Suppressor macrophage (primary cell): ENCODE data around the gene IFT43.

Source experiments
- DNase-seq, 4 experiments: peaks; one replicate each; pipeline ENCODE4 v3.0.0-alpha.2; 2020 to 2022
- total RNA-seq, 17 experiments: gene quantifications; one replicate each; lab custom pipeline; 2026; ENCODE audit warnings: mixed read lengths in 6 of 17, inconsistent platforms in 3 of 17; lab: John Stamatoyannopoulos, UW

Gene IFT43
- total RNA-seq: 3.2 to 10.0 (median 5.1) reads per million in 17 experiments

DNA sequence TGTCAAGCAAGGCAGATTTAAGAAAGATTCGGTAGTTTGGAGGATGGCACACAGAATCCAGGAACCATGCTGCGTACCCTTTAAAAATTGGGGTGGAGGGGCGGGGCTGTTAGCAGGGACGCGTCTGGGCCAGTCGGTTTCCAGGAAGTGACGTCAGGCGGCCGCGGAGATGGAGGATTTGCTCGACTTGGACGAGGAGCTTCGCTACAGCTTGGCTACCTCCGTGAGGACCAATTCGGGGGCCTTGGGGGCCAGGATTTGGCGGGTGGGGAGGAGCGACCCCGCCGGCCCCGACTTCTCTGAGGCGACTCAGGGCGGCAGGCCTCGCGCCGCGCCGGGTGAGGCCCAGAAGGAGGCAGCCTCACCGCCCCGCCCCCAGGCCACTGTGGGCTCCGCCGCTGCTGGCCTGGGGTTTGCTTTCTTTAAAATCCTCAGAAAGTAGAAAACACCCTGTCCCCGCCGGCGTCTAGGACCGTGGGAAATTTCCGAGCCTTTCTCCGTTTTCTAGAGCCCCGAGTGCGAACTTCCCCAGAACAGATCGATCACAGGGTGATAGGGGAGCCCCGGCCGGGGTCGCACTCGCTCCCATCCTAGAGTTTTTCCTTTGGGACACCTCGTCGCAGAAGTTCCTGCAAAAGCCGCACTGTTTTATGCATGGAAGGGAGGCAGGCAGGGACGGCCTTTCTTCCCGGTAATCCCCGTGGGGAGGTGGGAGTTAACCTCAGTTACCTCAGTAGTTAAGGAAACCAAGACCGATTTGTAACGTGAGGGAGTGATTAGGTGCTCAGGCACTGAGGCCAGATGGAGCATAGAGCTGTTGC is at the start of gene IFT43:
TSS of gene IFT43 (plus strand) at position 146 of the 821 bp plus-strand sequence. CDS start at position 170, 24 bp downstream.
- DNase-seq: peak; percentile 87 to 93 (median 90)

DNA sequence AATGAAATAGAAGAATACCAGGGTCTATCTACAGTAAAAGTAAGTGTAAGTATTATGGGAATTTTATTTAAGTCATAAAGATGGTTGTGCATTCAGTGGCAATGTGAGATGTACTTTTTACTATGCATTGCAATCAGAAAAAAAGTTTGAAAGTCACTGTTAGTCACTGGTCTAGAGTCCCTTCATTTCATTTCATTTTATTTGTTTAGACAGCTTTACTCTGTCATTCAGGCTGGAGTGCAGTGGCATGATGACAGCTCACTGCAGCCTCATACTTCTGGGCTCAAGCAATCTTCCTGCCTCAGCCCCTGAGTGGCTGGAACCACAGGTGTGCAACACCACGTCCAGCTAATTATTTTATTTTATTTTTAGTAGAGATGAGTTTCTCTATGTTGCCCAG is 46.4 kb upstream of the IFT43 start:
- no peak for DNase-seq

DNA sequence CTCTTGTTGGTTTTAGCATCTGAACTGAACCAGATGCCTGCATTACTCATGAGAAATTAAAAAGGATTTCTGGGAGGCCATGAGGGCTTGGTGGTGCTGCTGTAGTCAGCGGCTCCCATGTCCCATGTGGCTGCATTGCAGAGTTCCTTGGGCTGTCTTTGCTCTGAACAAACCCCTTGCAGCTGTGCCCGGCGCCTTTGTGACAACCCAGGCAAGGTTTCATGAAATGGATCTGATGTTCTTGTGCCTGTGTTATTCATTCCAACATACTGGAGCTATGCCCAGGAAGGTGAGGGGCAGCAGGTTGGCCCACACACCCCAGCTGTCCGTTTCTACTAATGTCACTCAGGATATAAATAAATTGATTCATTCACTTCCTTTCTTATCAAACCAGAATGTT is 44.5 kb upstream of the IFT43 start:
- DNase-seq: no peak

DNA sequence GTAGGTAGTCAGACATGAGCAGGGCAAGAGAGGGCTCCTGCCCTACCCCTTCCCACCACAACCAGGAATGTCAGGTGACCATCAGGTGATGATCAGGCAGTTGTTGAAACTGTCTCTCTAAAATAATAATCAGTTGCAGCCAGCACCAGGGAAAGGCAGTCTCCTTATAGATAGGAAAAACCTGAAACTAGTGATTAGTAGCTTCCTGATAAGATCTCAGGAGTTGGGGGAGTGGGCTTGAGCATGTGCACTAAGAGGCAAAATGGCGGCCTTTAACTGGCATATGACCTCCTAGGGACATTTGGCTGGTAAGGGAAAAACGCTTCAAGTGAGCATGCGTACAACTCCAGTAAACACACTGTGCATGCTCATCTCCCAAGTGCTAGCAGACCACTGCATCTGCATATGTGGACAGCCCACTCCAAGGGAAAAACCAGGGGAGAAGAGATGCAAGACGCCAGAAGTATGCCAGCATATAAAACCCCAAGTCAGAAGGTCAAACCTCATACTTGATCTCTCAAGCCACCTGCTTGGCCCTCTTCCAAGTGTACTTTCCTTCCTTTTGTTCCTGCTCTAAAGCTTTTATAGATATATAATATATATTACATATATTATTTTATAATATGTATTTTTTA is 40.8 kb upstream of the IFT43 start:
- DNase-seq: no peak

DNA sequence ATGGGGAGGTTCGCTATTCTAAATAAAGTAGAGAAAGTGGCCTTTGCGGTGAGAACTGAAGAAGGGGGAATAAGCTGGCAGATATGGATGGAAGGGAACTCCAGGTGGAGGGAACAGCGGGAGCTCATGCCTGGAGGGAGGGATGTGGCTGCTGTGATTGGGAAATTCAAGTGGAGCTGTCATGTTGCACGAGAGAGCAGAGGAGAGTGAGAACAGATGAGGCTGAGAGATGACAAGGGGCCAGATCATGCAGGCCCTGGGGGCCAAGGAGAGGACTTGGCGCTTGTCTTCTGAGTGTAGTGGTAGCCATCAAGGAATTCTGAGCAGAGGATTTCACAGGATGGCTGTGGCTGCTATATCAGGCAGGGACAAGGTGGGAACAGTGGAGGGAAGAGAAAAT is 38.8 kb upstream of the IFT43 start:
- no peak for DNase-seq

DNA sequence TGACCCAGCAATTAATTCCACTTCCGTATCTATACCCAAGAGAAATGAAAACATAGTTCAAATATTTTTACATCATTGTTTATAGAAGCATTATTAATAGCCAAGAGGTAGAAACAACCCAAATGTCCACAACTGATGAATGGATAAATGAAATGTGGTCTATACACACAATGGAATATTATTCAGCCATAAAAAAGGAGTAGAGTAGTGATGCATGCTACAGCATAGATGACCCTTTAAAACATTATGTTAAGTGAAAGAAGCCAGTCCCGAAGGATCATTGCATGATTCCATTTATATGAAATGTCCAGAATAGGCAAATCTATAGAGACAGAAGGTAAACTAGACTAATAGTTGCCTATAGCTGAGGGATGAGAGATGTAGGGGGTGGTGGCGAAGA is 33.1 kb upstream of the IFT43 start:
- DNase-seq: no peak

DNA sequence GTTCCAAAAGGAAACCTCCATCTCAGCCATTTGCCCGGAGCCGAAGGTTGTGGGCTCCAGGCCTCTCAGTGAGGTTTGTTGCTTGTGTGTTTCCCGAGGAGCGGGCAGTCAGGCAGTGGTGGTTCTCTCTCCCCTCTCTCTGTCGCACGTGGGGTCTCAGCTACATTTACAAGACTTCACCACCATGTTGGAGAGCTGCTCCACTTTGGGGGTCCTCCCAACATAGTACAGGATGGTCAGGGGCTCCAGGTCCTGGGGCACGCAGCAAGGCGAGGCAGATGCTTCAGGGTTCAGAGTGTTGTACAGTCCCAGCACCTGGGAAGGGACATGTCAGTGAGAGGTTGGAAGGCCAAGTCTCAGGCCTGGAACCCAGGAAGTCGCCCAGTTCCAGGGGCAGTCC is 26.5 kb upstream of the IFT43 start:
- DNase-seq: no peak

DNA sequence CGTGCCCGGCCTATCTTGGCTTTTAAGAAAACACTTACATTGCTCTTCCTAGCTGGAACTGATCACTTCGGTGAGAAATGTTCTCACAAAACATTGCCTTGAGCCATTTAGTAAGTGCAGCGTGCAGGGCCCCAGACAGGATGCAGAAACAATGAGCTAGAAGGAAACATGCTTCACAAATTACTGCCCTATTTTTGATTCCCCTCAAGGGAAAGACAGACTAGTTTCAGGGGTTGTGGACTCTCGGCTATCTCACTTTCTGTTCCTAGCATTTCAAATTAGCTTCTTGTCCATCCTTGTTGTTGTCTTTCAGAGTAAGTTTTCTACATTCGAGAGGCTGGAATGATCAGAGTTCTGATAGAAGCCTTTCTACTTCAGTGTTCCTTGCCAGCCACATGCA is 25.3 kb upstream of the IFT43 start:
- DNase-seq: no peak

DNA sequence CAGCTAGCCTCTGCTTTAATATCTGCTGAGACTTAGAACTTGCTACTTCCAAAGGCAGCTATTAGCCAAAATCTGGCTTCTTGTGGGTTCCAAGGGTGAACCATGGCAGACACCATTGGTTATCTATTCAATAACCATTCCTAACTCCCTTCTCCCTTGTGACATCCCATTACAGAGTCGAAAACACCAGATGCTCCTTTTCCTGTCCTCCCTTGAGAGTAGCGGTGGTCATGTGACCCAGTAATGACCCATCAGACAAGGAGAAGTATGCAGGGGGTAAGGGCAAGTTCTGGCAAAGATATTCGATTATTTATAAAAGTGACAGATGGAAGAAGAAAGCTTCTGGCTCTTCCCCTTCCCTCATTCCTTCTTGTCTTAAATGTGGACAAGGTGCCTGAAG is 23.9 kb upstream of the IFT43 start:
- DNase-seq: no peak

DNA sequence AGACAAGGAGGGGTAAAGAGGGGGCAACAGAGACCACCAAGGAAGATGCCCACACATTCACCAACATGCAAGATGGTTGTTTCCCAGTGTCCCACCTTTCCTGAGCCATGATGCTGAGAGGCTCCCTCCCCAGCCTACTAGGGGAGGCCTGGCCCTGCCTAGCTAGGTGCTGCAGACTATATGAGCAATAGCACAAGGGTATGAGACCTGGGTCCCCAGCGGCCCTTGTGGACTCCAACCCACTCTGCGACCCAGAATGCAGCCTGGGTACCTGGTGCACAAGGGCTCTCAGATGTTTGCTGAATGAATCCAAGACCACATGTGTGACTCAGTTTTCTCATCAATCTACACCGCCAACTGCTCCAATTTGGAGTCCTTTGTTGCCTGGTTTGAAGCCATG is 17.7 kb upstream of the IFT43 start:
- DNase-seq: no peak

DNA sequence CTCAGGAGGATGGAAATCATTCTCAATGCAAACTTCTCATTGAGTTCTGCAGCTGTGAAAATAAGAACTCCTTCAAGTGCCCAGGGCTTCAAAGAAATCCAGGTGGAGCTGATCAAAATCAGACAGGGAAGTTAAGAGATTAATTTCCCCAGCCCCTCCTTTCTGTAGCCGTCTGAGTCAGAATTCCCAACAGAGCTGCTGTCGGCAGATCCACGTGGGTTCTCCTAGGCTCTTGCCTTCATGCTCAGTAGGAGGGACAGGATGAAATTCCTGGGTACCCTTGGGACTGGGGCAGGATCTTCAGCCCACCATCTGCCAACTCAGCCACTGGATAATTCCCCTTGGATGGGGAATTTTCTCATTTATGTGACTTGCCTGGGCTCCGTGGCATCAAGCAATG is 17.1 kb upstream of the IFT43 start:
- no peak for DNase-seq

DNA sequence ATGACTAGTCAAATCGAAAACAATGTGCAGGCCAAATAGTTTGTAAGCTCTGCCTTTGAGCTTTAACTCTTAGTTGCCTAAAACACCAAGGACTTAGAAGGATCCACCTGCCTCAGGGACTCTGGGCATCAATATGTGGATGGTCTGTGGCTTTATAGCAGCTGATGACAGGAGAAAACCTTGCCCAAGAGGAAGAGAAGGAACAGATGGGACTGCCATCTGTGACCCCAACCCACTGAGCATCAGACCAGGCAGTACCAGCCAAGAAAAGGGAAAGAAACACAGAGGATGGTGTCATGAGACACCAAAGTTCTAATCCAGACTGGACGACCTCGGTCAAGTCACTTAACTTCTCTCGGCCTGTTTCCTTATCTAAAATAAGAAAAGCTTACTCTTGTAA is 16.4 kb upstream of the IFT43 start:
- DNase-seq: no peak

DNA sequence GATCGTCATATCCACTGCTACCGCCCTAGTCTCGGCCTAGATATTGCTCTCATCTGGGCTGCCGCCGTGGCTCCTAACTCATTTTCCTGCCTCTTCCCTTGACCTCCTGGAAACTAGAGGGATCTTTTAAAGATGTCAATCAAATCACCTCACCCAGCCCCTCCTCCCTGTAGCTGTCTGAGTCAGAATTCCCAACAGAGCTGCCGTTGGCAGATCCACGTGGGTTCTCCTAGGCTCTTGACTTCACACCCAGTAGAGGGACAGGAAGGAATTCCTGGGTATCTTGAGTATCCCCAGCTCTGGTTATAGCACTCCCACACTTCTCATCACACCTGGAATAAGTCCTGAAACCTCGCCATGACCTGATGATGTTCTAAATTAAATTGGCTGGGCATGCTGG is 15.7 kb upstream of the IFT43 start:
- no peak for DNase-seq

DNA sequence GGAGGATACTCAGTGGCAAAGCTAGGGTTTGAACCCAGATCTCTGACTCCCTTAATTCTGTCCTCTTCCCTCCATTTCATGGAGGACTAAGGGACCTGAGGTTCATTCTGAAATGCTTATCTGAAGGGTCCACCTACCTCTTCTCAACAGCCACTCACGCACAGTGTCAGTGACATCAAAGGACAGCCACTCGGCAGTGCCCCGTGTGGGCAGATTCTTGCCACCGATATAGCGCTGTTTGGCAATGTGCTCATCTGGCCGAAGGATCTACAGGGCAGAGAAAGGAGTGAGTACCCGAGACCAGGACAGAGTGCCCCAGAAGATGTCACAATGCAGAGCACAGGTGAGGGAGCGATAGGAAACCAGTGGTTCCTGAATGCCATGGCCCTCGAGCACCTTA is 14.6 kb upstream of the IFT43 start:
- no peak for DNase-seq

DNA sequence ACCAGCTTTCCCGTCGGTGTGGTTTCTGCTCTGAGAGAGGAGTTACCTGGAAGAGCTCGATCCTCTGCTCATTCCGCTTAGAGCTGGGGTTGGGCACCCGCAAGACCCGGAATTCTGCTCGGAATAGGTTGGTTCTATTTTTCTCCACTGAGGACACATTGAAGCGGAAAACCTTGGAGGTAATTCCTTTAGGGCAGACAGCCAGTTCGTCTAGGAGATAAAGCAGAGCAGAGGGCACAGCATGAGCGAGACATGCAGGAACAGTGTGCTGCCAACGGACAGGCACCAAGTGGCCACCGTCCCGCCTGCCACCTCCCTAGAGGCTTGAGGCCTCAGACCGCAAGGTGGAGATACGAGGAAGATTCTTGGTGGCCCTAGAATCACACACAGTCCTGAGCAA is 14.1 kb upstream of the IFT43 start:
- DNase-seq: no peak

DNA sequence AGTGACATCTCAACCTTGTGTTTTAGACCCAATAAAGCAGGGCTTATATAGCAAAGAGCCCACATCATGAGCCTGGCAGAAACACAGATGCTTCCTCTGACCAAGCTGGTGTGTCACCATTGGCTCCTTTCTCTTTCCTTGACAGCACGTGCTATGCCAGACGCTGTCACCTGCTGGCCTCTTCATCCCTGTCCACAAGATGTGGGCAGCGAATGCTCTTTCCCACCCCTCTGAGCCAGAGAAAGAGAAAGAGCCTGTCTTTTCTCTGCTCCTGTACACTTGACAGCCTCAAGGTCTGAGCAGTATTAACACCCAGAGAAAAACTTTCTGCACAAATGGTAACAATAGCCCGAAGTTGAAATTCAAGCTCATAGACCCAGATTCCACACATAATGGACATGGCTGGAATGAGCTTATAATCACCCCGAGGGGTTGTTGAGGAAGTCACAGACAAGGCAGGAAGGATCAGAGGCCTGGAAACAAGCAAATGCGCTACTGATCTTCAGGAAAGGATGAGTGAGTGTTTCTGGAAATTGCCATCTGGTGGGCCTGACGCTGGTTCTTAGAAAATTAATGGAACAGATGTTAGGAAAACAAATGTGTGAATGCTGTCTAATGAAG is 12.7 kb upstream of the IFT43 start:
- DNase-seq: no peak

DNA sequence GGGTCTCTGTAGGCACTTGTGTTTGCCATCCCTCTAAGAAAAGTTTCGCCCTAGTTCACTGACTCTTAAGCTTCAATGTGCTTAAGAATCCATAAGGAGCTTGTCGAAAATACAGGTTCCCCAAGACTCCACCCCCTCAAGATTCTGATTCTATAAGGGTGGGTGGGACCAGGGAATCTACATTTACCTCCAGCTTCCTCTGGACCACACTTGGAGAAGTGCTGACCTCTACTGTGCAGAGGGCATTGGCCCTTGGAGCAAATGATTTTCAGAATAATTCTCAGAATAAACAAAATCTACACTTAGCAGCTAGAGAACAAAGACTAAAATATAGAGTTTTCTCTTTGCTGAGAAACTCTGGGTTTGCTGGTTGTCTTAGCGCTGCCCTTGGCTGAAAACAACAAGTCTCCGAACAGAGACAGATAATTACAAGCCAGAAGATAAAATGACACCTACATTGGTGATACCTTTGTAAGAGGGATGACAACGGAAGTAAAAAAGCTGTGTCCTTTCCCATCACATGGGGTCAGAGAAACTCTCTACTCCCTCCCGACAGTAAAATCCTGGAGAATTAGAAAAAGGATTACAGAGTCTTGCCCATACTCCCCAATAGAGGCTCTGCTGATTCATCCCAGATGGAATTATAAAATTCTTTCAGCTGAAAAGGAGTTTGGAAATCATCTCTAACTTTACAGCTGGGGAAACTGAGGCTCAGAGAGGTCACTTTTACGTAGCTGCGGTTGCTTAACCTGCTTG is 8.6 kb upstream of the IFT43 start:
- DNase-seq: no peak

DNA sequence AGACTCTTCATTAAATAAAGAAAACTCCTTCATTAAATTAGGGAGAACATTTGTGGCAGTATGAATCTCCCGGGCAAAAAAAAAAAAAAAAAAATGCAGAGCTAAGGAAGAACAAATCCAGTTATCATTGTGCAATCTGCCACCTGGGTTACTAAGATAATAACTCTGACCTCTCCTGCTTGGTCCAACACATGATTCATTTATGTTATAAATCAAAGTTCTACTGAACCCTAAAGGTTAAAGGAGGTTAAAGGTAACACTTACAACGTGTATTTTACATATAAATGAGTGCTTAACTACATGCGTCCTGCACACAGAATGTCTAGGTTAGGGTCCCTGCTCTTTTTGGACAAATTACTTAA is 8.0 kb upstream of the IFT43 start:
- DNase-seq: no peak

DNA sequence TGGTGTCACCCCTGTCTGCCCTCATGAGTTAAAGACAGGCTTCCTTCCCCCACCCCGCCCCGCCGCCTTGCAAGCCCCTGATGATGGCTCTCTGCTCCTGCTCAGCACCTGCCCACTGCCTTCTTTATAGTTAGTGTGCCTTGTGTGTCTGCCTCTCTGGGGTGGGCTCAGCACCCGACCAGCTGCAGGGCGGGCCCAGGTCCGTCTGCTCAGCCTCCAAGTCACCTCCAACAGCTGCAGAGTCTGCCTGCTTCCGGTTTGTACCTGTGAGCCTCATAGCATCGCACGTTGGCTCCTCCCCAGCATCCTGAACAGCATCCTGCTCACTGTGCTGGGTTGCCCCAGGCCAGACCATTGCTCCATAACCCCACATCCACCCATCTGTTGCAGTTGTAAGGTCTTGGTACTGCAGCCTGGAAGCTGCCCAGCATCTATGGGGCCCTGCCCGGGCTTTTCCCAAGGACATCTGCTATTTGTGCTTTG is 7.3 kb upstream of the IFT43 start:
- no peak for DNase-seq

DNA sequence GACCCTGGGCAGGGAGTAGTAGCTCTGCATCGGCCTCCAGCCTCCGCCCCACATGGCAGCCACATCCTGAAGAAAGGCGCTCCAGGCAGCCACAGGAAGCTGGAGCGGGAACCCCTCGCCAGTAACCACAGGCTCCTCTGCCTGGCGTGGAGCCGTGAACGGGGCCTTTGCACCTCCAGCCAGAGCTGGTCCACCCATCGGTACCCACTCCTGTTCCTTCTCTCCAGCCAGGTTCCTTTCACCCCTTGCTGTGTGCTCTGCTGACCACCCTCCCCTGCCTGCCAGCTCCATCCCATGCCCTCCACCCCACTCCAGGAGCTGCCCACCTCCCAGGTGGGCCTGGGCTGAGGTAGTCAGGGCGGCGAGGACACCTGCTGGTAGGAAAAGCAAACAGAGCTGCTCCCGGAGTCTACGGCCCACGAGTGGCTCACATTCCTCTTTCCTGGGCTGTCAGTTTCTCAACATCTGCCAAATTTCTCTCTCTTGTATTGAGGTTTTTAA is 6.4 kb upstream of the IFT43 start:
- DNase-seq: peak in 3 of 4 experiments; percentile 21 to 48 (median 31)

DNA sequence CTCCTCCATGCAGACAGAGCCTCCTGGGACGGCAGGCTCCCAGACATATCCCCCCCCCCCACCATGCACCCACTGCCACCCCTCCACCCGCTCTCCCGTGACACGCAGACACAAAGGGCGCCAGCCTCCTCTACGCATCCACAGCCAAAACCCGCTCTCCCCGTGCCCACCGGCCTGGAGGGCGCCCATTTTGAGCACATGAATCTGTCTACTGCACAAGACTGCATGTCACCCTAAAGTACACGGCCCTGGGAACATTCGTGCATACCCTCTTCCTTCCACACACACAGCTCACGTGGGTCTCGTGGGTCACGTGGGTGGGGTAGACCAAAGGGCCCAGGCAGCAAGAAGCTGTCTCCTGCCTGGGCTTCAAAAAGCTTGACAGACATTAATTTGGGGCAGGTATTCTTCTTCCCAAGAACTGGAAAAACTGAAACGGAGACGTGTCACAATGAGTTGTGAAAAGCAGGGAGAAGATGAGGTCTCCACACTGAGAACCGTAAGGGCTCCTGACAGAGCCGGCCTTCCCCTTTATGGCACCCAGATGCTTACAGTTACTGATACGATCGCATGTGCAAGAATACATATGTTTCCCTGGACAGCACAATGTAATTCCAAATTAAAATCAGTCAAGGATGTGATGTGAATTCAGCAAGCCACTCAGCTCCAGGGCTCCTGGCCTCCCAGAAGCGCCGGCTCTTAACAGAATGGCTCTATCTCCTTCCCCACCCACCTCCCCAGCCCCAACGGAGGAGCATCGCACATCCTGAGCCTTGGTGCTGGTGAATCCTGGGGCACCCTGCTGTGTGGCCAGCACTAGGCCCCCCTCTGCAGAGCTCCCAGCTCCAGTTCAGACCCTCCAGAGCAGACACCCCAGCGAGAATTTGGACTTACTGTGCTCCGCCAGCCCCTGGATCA is 5.7 kb upstream of the IFT43 start:
- DNase-seq: no peak

DNA sequence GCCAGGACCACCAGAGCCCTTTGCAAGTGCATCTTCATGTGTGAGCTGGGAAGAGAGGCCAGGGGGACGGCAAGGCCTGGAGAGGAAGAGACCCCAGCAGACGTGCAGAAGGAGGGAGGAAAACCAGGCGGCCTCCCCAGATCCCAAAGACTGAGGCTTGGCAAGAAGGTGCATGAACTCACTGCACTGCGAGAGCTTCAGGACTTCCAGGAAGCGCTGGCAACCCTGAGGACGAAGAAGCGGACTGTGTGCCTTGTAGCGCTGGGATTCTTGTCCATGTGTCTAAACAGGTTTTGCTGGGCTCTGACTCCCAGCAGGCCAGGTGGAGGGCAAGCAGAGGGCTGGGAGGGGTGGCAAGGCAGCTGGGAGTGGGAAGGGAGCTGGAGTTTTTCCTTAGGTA is 4.7 kb upstream of the IFT43 start:
- DNase-seq: no peak
